T1000 (cell line): ENCODE results near the gene SGSM1.

ENCODE experiments used
- DNase-seq: peaks from one replicate; lab custom pipeline; 2025; ENCODE audit warnings: mixed read lengths; lab: John Stamatoyannopoulos, UW

Gene SGSM1, protein sequence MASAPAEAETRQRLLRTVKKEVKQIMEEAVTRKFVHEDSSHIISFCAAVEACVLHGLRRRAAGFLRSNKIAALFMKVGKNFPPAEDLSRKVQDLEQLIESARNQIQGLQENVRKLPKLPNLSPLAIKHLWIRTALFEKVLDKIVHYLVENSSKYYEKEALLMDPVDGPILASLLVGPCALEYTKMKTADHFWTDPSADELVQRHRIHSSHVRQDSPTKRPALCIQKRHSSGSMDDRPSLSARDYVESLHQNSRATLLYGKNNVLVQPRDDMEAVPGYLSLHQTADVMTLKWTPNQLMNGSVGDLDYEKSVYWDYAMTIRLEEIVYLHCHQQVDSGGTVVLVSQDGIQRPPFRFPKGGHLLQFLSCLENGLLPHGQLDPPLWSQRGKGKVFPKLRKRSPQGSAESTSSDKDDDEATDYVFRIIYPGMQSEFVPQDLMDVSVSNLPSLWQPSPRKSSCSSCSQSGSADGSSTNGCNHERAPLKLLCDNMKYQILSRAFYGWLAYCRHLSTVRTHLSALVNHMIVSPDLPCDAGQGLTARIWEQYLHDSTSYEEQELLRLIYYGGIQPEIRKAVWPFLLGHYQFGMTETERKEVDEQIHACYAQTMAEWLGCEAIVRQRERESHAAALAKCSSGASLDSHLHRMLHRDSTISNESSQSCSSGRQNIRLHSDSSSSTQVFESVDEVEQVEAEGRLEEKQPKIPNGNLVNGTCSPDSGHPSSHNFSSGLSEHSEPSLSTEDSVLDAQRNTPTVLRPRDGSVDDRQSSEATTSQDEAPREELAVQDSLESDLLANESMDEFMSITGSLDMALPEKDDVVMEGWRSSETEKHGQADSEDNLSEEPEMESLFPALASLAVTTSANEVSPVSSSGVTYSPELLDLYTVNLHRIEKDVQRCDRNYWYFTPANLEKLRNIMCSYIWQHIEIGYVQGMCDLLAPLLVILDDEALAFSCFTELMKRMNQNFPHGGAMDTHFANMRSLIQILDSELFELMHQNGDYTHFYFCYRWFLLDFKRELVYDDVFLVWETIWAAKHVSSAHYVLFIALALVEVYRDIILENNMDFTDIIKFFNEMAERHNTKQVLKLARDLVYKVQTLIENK

DNA sequence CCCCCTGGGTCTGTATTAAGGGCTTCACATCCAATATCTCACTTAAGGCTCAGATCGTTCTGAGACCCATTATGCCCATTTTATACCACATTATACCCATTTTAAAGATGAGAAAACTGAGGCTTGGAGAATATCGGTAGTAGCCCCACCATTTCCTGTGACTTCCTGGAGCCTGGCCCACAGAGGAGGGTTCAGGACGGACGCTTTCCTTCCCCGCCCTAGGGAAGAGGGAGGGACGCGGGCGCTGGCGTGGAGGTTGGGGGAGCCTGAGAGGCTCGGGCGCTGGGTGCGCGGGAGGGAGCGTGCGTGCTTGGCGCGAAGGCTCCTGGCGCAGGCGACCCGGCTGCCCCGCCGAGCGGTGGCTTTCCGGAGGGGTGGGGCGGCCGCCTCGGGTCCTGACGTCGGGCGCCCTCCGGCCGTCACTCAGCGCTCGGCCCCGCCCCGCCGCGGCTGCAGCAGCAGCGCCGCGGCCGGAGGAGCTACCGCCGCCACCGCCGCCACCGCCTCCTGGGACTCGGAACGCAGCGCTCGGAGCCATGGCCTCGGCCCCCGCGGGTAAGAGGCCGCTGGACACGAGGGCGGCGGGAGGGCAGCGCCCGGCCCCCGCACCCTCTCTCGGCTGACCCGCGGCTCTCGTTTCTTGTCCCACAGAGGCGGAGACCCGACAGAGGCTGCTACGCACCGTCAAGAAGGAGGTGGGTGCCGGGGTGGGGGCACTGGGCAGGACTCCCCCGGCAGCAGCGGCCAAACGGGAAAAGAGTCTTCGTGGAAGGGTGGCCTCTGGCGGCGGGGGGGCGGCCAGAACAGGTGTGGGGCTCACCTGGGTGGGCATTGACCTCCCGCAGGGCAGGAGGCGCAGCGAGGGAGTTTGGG, at the start of gene SGSM1:
TSS of gene SGSM1 (plus strand) at position 422 of the 873 bp plus-strand sequence. CDS start at position 537, 115 bp downstream.
- no peak for DNase-seq

DNA sequence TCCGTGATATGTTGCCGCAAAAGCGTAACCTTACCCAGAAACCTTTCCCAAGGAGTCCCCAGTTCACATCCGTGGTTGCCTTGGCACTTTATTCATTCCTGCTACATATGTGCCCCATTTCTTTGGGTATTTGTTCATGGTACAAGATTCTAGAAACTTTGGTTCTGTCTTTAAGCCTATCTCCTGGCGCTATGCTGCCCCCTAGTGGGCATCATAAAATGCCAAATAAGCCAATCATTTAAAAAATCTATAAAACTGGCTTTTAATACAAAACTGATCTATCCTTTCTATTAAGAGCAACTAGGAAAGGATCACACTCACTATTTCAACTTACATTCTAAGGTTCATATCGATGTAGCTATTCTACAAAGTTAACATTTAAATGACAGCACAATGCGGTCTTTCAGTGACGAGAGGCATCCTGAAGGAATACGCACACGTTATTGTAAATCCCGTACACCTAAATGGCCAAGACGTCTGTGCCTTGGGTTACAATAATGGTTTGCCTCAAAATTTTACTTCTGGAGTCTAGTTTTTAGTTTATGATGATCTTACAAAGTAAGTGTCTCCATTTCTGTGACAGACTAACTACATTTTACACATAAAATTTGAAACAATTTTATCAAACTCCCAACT, 47.7 kb upstream of the SGSM1 start:
- no peak for DNase-seq

DNA sequence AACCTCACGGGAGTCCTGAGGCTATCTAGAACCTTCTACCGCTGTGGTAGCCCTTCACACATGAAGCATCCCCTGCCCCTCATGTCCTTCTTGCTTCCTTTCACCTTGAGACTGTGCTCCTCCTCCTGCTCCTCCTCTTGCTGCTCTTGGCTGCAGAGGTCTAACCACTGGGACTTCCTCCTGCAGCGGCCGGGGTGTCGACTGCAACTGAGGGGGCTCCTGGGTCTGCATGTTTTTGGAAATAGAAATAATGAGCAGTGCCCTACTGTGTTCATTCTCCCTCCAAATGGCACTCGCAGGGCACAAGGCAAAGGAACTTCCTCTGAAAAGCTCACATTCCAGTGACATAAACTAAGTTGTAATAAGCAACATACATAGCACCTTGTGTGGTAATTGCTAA, 46.2 kb upstream of the SGSM1 start:
- DNase-seq, result no peak

DNA sequence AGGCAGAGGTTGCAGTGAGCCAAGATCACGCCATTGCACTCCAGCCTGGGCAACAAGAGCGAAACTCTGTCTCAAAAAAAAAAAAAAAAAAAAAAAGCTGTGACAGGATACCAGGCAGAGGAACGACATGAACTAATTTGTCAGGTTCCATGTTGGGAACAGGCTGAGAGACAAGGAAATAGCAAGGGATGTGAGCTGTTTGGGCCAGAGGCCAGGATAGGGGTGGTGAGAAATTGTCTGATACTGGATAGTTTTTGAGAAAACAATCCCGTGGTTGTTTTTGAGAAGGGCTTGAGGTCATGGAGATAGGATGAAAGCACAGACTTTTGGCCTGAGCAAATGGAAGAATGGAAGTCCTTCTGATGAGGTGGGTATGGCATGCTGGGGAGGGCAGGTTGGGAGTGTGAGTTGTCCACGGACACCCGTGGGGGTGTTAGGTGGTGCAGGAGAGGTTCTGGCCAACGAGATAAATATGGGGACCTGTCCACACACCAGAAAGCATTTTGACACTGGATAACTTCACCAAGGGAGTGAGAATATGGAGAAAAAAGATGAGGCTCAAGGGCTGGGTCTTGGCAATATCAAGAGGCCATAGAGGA, 45.2 kb upstream of the SGSM1 start:
- no peak for DNase-seq

DNA sequence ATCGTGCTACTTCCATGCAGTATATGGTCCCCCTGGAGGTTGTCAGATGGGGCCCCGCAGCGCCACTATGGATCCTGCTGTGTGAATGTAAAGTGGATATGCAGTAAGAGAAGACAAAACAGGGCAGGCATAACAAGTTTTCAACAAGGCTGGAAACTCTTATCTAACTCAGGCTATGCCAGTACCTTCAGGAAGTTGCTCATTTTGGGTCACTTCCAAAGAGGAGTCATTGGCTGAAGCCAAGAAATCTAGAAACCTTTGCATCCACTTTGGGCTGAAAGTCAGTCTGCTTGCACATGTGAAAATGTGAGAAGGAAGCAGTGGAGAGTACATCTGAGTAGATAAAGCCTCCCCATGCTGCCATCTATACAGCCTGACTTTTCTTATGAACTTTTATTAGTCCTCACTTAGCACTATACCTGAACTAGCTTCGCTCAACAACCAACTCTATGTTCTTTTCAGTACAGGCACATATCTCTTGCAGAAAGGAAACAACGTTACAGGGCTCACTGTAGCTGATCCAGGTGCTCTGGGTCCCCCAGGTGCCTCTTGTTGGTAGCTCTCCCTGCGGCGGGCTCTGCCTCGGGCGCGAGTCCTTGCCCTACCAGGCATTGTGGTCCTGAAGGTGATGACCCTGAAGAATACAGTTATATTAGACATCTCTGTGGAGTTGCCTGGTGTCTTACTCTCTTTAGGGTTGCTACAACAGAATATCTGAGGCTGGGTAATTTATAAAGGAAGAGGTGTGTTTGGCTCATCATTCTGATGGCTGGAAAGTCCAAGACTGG, 43.9 kb upstream of the SGSM1 start:
- no peak for DNase-seq

- DNase-seq, result no peak
Observed at GRCh38 chr22:24763872-24764485, 42.0 kb upstream of the SGSM1 start.

DNA sequence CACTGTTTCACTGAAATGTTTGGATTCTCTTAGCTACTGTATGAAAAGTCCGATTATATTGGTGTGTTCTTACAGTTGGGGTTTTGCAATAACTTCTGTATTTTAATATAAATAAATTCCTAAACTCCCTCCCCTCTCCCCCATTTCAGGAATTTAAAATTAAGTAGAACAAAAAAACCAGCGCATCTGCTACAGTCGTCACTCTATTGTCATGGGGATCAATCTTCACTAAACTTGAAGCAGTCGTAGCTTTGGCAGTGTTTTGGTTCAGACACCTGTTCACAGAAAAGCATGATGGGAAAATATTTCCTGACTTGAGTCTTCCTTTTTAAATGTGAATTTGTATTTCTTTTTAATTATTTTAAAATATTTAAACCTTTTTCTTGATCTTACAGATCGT, 40.8 kb upstream of the SGSM1 start:
- DNase-seq, result no peak

- DNase-seq, result no peak
Observed at GRCh38 chr22:24768537-24769374, 37.3 kb upstream of the SGSM1 start.

DNA sequence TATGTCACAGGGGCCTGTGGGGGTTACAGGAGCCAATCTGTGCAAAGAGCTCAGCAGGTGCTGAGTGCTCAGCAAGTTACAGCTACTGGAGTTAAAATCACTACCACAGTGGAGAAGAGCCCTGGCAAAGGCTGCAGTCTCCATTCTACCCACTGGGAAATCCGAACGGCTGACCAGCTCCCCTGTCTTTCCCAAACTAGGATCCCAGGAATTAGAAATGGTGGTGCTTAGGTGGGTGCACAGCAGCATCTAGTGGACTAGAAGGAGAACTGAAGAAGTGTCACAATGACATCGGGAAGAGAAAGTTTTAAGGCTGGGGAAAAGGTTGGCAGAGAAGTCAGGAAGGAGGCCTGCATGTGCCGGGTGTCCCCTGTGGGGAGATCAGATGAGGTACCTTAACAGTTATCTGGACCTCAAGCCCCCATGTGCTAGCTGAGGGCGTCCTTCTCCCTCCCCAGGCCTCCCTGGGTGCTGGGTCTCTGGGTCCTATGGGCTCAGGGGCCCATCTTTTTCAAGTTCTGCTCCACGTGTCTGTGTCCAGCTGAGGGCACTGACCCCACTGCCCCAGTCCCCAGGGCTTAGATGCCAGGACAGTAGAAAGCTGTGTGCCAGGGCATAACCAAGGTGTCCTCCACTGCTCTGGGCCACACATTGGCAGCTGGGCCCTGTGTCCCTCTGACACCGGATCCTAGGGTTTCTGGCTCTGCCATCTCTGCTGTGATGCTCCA, 33.4 kb upstream of the SGSM1 start:
- no peak for DNase-seq

GRCh38 chr22:24775769-24776492, 30.1 kb upstream of the SGSM1 start:
- no peak for DNase-seq

- no peak for DNase-seq
Observed at GRCh38 chr22:24776525-24776924, 29.5 kb upstream of the SGSM1 start.

- no peak for DNase-seq
Observed at GRCh38 chr22:24789516-24789915, 16.5 kb upstream of the SGSM1 start.

DNA sequence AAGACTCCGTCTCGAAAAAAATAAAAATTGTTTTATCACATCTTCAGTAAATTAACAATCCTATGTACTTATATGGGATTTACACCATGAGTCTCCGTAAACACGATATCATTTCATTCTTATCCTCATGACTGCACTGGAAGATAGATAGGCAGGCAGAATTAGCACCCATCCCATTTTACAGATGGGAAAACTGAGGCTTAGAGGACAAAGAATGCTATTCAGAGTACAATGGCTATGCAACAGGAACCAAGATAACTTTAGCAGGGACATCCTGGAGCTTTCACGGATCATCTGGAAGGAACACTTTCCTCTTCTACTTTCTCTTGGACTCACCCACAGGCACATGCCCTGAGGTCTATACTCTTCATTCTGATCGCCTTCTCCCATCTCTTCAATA, 14.6 kb upstream of the SGSM1 start:
- no peak for DNase-seq

DNA sequence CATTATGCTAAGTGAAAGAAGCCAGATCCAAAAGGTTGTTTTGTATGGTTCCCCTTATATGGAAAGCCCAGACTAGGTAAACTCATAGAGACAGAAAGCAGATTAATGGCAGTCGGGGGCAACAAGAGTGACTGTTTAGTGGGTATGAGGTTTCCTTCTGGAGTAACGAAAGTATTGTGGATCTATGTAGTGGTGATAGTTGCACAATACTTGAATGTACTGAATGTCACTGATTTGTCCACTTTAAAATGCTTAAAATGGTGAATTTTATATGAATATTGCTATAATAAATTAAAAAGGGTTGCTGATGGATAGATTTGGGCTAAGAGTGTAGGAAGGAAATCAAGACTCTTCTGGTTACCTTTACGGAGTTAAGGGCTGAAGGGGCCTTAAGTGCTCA, 10.0 kb upstream of the SGSM1 start:
- DNase-seq, result no peak

DNA sequence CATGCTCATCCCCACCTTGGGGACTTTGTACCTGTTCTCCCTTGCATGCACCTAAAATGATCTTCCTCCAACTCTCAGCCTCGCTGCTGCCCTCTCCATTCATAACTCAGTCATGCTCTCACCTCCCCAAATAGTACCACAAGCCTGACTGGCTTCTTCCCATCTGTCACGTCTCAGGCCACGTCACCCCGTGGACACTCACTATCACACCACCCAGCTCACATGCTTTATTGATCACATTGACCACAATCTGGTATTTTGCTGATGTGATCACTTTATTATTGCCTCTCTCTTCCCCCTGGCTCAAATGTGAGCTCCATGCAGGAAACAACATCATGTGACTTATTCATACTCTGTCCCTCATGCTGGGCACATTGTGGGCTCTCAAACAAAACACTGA, 9.2 kb upstream of the SGSM1 start:
- DNase-seq, result no peak

GRCh38 chr22:24801901-24802465, 4.0 kb upstream of the SGSM1 start:
- DNase-seq, result no peak

GRCh38 chr22:24803064-24803542, 2.9 kb upstream of the SGSM1 start:
- DNase-seq, result no peak
